Esophagus squamous epithelium (tissue), 5 donors: ENCODE data around the gene PTPRN2. TPM values are rescaled to one million over a fixed set of nuclear protein-coding genes. Genes with fewer than 3 reads are reported as not detected.
A peak's percentile ranks its signal among the peaks of the same experiment; 100 is the strongest.
"Not testable (repeated sequence)": the region's sequence is repeated elsewhere in the genome, so short reads cannot be mapped to it uniquely, and the experiment has no call there.

ENCODE experiments used
- DNase-seq: peaks from one replicate; lab custom pipeline; 2025; lab: John Stamatoyannopoulos, UW
- H3K27ac ChIP-seq, 4 donors: fragments of 200-600 bp; sonication (generic); one replicate each; pipeline ENCODE4 v1.5.1; 2016 to 2019; ENCODE audit warnings: mild to moderate bottlenecking in 1 of 4
- H3K27me3 ChIP-seq, 4 donors: fragments of 200-600 bp; sonication (generic); 1 replicate in 3 of 4; 2 replicates in 1 of 4; pipeline versions ENCODE4 v1.5.1 to v1.6.0; 2017 to 2021; ENCODE audit warnings: antibody characterized with exemption in 1 of 4
- H3K36me3 ChIP-seq, 3 donors: fragments of 200-600 bp; sonication (generic); one replicate each; pipeline ENCODE4 v1.5.1; 2016 to 2019
- H3K4me1 ChIP-seq, 3 donors: fragments of 200-600 bp; sonication (generic); one replicate each; pipeline ENCODE4 v1.5.1; 2017 to 2019
- H3K4me3 ChIP-seq, 4 donors: fragments of 200-600 bp; sonication (generic); 1 replicate in 3 of 4; 2 replicates in 1 of 4; pipeline ENCODE4 v1.5.1; 2016 to 2019; ENCODE audit warnings: mild to moderate bottlenecking in 2 of 4, moderate library complexity in 1 of 4
- H3K9me3 ChIP-seq, 3 donors: fragments of 200-600 bp; sonication (generic); one replicate each; pipeline ENCODE4 v1.5.1; 2016 to 2019
- CTCF ChIP-seq, 6 experiments: fragments of 450-650 bp in 4 of 6; fragments of 200-600 bp in 2 of 6; sonication (generic) in 2 of 6; IDR thresholded peaks; one replicate each; pipeline ENCODE4 v1.5.1; 2016 to 2019; ENCODE audit warnings: antibody characterized with exemption in 6 of 6, mild to moderate bottlenecking in 4 of 6, moderate library complexity in 4 of 6
- POLR2A ChIP-seq, 4 donors: fragments of 450-650 bp; IDR thresholded peaks; one replicate each; pipeline ENCODE4 v1.6.1; 2017; ENCODE audit warnings: antibody characterized with exemption in 4 of 4, mild to moderate bottlenecking in 4 of 4, moderate library complexity in 3 of 4
- WGBS, 2 donors: methylation state at CpG; one replicate each; pipeline ENCODE4 v1.1.5; 2018; 5-methylcytosine and 5-hydroxymethylcytosine counted together
- intact Hi-C: fragments of 100-400 bp; cut with DNase I; formaldehyde crosslinking; loops from one replicate; pipeline ENCODE4 v1.15.0; 2022
- total RNA-seq, 4 donors: library from RNA; depleted of rRNA; stranded (reverse); fragments of >200 nt; gene quantifications; one replicate each; pipeline ENCODE4 v1.1.0, GENCODE V29; 2016
- donor health status: DM: yes; HTN: yes; CAD: no.

The PTPRN2 gene
- total RNA-seq, 4 donors from 2014 or later: 0.38 to 2.7 (median 1.0) TPM

DNA sequence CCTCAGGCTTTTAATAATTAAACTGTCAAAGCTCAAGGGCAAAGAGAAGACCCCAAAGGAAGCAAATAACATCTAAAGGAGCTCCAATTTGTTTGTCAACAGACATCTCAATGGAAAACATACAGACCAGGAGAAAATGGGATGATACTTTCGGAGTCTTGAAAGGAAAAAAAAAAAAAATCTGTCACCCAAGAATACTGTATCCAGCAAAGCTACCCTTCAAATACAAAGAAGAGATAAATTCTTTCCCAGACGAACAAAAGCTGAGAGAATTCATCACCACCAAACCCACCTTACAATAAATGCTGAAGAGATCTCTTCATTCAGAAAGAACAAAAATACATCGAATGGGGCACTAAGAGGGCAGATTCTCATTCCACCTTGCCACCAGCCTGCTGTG is 232.8 kb downstream of the PTPRN2 start:
- Histone ChIP-seq H3K4me1 (no peaks in the 10 kb centered on the region), H3K27ac (no peak overlapping the region), H3K27me3 (peaks cover 0 to 20% (median 0%) of the 10 kb centered on the region in 4 donors), H3K9me3 (no peaks in the 10 kb centered on the region), H3K36me3 (no peaks in the 10 kb centered on the region), H3K4me3 (no peak overlapping the region)
- no peak for DNase-seq
- TF ChIP-seq CTCF (IDR thresholded peaks at IDR 0.05) (no peak), POLR2A (IDR thresholded peaks at IDR 0.05) (no peak)
- intact Hi-C loops: loop anchor here (10.0 kb wide), 1 partner anchor 920 kb away; no protein-coding TSS in a partner anchor
- WGBS, 2 donors: 64 to 75% methylated on average over 3 of the region's 3 CpGs

GRCh38 chr7:158353606-158354570 is 233.7 kb downstream of the PTPRN2 start:
- Histone ChIP-seq H3K4me1 (no peaks in the 10 kb centered on the region), H3K27me3 (peaks cover 0 to 20% (median 0%) of the 10 kb centered on the region in 4 donors), H3K9me3 (no peaks in the 10 kb centered on the region), H3K27ac (no peak overlapping the region), H3K4me3 (no peak overlapping the region), H3K36me3 (no peaks in the 10 kb centered on the region)
- WGBS, 2 donors: 48 to 56% methylated on average over 11 of the region's 12 CpGs
- TF ChIP-seq CTCF (IDR thresholded peaks at IDR 0.05) (peak in 5 of 6 experiments; percentile 32 to 67 (median 37)), POLR2A (IDR thresholded peaks at IDR 0.05) (no peak)
- intact Hi-C loops: loop anchor here (10.0 kb wide), 1 partner anchor 919 kb away; no protein-coding TSS in a partner anchor
- no peak for DNase-seq

- H3K27me3 ChIP-seq: peaks cover 0 to 13% (median 0%) of the 10 kb centered on the region in 4 donors
- not testable (repeated sequence) for DNase-seq, H3K36me3 ChIP-seq, H3K9me3 ChIP-seq, H3K4me3 ChIP-seq, H3K27ac ChIP-seq, H3K4me1 ChIP-seq
- intact Hi-C loops: loop anchor here (10.0 kb wide), 1 partner anchor 917 kb away; no protein-coding TSS in a partner anchor
- WGBS, 2 donors: 87 to 90% methylated on average over 16 to 18 of the region's 30 CpGs
Measured at GRCh38 chr7:158351899-158352729, 235.5 kb downstream of the PTPRN2 start.

- no peak for TF ChIP-seq POLR2A (IDR thresholded peaks at IDR 0.05)
- H3K4me3 ChIP-seq: no peak overlapping the region
- H3K27me3 ChIP-seq: peaks cover 0 to 7% (median 0%) of the 10 kb centered on the region in 4 donors
- DNase-seq: no peak
- H3K27ac ChIP-seq: no peak overlapping the region
- whole genome bisulfite sequencing, 2 donors: 65 to 66% methylated on average over 7 to 9 of the region's 9 CpGs
- intact Hi-C loops: loop anchor here (10.0 kb wide), 1 partner anchor 917 kb away; no protein-coding TSS in a partner anchor
- no peaks in the 10 kb centered on the region for H3K4me1 ChIP-seq
- H3K36me3 ChIP-seq: no peaks in the 10 kb centered on the region
- H3K9me3 ChIP-seq: no peaks in the 10 kb centered on the region
Measured at GRCh38 chr7:158351481-158351880, 236.1 kb downstream of the PTPRN2 start.

GRCh38 chr7:158351051-158351450 is 236.6 kb downstream of the PTPRN2 start:
- WGBS, 2 donors: 67 to 71% methylated on average over 3 of the region's 11 CpGs

More at GRCh38 chr7:158351051-158351450, 236.6 kb downstream of the PTPRN2 start:
- Histone ChIP-seq H3K27ac (no peak overlapping the region), H3K9me3 (no peaks in the 10 kb centered on the region), H3K4me1 (no peaks in the 10 kb centered on the region), H3K36me3 (no peaks in the 10 kb centered on the region), H3K27me3 (peaks cover 0 to 5% (median 0%) of the 10 kb centered on the region in 4 donors), H3K4me3 (no peak overlapping the region)
- no peak for DNase-seq
- TF ChIP-seq CTCF (IDR thresholded peaks at IDR 0.05): no peak
- TF ChIP-seq POLR2A (IDR thresholded peaks at IDR 0.05): no peak
- intact Hi-C loops: loop anchor here (10.0 kb wide), 1 partner anchor 916 kb away; no protein-coding TSS in a partner anchor
